Measurements from ENCODE around the gene TRAF3IP1.

GRCh38 chr2:238388794-238389193, 68.5 kb downstream of the TRAF3IP1 start:
- TF ChIP-seq GATA2 (IDR thresholded peaks at IDR 0.05; ENCODE audit: low read depth, low read length) (no peak), GATA3 (IDR thresholded peaks at IDR 0.05; ENCODE audit: low read depth, low read length) (no peak)
